Breast epithelium (tissue), 3 donors: ENCODE data around the gene EIF4G1.

ENCODE experiments used
- POLR2A ChIP-seq: fragments of 450-650 bp; IDR thresholded peaks from one replicate; pipeline ENCODE4 v1.6.1; 2016; ENCODE audit warnings: antibody characterized with exemption, mild to moderate bottlenecking, moderate library complexity
- POLR2AphosphoS5 ChIP-seq, 3 donors: sonication (generic); formaldehyde crosslinking; IDR thresholded peaks; one replicate each; pipeline ENCODE4 v1.6.1; 2017; ENCODE audit warnings: antibody characterized with exemption in 3 of 3
- TF ChIP-seq, protein P1 (sequence below), 3 donors: fragments of 450-650 bp; IDR thresholded peaks; one replicate each; pipeline ENCODE4 v1.5.1; 2016 to 2017; ENCODE audit warnings: antibody characterized with exemption in 3 of 3, mild to moderate bottlenecking in 3 of 3, moderate library complexity in 3 of 3

GRCh38 chr3:184338511-184338945 is 24.1 kb downstream of the EIF4G1 start:
- TF ChIP-seq, protein P1, sequence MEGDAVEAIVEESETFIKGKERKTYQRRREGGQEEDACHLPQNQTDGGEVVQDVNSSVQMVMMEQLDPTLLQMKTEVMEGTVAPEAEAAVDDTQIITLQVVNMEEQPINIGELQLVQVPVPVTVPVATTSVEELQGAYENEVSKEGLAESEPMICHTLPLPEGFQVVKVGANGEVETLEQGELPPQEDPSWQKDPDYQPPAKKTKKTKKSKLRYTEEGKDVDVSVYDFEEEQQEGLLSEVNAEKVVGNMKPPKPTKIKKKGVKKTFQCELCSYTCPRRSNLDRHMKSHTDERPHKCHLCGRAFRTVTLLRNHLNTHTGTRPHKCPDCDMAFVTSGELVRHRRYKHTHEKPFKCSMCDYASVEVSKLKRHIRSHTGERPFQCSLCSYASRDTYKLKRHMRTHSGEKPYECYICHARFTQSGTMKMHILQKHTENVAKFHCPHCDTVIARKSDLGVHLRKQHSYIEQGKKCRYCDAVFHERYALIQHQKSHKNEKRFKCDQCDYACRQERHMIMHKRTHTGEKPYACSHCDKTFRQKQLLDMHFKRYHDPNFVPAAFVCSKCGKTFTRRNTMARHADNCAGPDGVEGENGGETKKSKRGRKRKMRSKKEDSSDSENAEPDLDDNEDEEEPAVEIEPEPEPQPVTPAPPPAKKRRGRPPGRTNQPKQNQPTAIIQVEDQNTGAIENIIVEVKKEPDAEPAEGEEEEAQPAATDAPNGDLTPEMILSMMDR (IDR thresholded peaks at IDR 0.05): peak in 2 of 3 donors; percentile 9 to 11
- TF ChIP-seq POLR2A (no peak), POLR2AphosphoS5 (IDR thresholded peaks at IDR 0.05) (peak; percentile 31 to 63 (median 35))
